Breast epithelium (tissue), 4 donors: ENCODE measurements around the gene HELZ2. TPM values are rescaled to one million over a fixed set of nuclear protein-coding genes. Genes with fewer than 3 reads are reported as not detected.

Experiments
- DNase-seq, 2 donors: peaks; one replicate each; pipeline ENCODE4 v3.0.0-alpha.2; 2019; ENCODE audit warnings: low spot score in 2 of 2
- H3K27ac ChIP-seq, 2 donors: fragments of 200-600 bp; sonication (generic) in 1 of 2; one replicate each; pipeline ENCODE4 v1.5.1; 2016 to 2019; ENCODE audit warnings: mild to moderate bottlenecking in 1 of 2
- H3K27me3 ChIP-seq, 2 donors: fragments of 200-600 bp; sonication (generic) in 1 of 2; one replicate each; pipeline versions ENCODE4 v1.5.1 to v1.6.0; 2017 to 2019; ENCODE audit warnings: control low read depth in 1 of 2, mild to moderate bottlenecking in 1 of 2
- H3K36me3 ChIP-seq: fragments of 200-600 bp; one replicate; pipeline ENCODE4 v1.5.1; 2019
- H3K4me1 ChIP-seq, 2 donors: fragments of 200-600 bp; sonication (generic); one replicate each; pipeline ENCODE4 v1.5.1; 2016 to 2019; ENCODE audit warnings: control low read depth in 1 of 2
- H3K4me3 ChIP-seq, 3 donors: fragments of 200-600 bp; sonication (generic); 1 replicate in 2 of 3; 2 replicates in 1 of 3; pipeline ENCODE4 v1.5.1; 2016 to 2019; ENCODE audit warnings: mild to moderate bottlenecking in 3 of 3, moderate library complexity in 2 of 3
- H3K9me3 ChIP-seq, 2 donors: fragments of 200-600 bp; sonication (generic) in 1 of 2; one replicate each; pipeline ENCODE4 v1.5.1; 2016 to 2019; ENCODE audit warnings: control low read depth in 1 of 2
- CTCF ChIP-seq, 3 donors: fragments of 450-650 bp; IDR thresholded peaks; one replicate each; pipeline ENCODE4 v1.5.1; 2016 to 2017; ENCODE audit warnings: antibody characterized with exemption in 3 of 3, mild to moderate bottlenecking in 3 of 3, moderate library complexity in 3 of 3
- POLR2A ChIP-seq: fragments of 450-650 bp; IDR thresholded peaks from one replicate; pipeline ENCODE4 v1.6.1; 2016; ENCODE audit warnings: antibody characterized with exemption, mild to moderate bottlenecking, moderate library complexity
- POLR2AphosphoS5 ChIP-seq, 3 donors: sonication (generic); formaldehyde crosslinking; IDR thresholded peaks; one replicate each; pipeline ENCODE4 v1.6.1; 2017; ENCODE audit warnings: antibody characterized with exemption in 3 of 3
- intact Hi-C: fragments of 100-400 bp; cut with DNase I; formaldehyde crosslinking; loops from one replicate; pipeline ENCODE4 v1.15.1; 2023; ENCODE audit warnings: low total_unique reads
- total RNA-seq, 3 donors: library from RNA; depleted of rRNA; stranded (reverse); fragments of >200 nt; gene quantifications; one replicate each; pipeline ENCODE4 v1.1.0, GENCODE V29; 2016

Gene HELZ2
- total RNA-seq, 3 donors from 2014 or later, result 9.9 to 22.6 (median 20.3) TPM

GRCh38 chr20:63553933-63554290 is 20.1 kb downstream of the HELZ2 start, which contains the start of gene FNDC11:
Gene FNDC11, plus strand, starts transcription at chr20:63554159. Its CDS starts 1,505 bp downstream, at chr20:63555664.
- no peak for DNase-seq
- intact Hi-C loops, result no loop called here
- H3K36me3 ChIP-seq, result no peaks in the 10 kb centered on the region
- no peaks in the 10 kb centered on the region for H3K9me3 ChIP-seq
- no peaks in the 10 kb centered on the region for H3K27me3 ChIP-seq
- TF ChIP-seq POLR2AphosphoS5 (IDR thresholded peaks at IDR 0.05), result peak in 2 of 3 donors; percentile 3 to 18
- no peak for TF ChIP-seq CTCF (IDR thresholded peaks at IDR 0.05)
- peak within 1 kb of the TSS; percentile 40 to 58 for H3K27ac ChIP-seq
- peaks cover 0 to 5% of the 10 kb centered on the region in 2 donors for H3K4me1 ChIP-seq
- peak within 1 kb of the TSS; percentile 41 to 88 (median 70) for H3K4me3 ChIP-seq

- H3K36me3 ChIP-seq, result no peaks in the 10 kb centered on the region
- peak overlapping the region; percentile 40 to 58 for H3K27ac ChIP-seq
- H3K27me3 ChIP-seq, result peaks cover 0 to 5% of the 10 kb centered on the region in 2 donors
- peaks cover 0 to 5% of the 10 kb centered on the region in 2 donors for H3K4me1 ChIP-seq
- TF ChIP-seq CTCF (IDR thresholded peaks at IDR 0.05) (no peak), POLR2AphosphoS5 (IDR thresholded peaks at IDR 0.05) (peak in 1 of 3 donors; percentile 11), POLR2A (no peak)
- intact Hi-C loops, result no loop called here
- H3K9me3 ChIP-seq, result no peaks in the 10 kb centered on the region
- peak overlapping the region; percentile 41 to 88 (median 70) for H3K4me3 ChIP-seq
- DNase-seq, result peak; percentile 75 to 89
Observed at GRCh38 chr20:63553251-63553932, 20.6 kb downstream of the HELZ2 start.

- H3K27me3 ChIP-seq, result peaks cover 0 to 12% of the 10 kb centered on the region in 2 donors
Observed at GRCh38 chr20:63552481-63553249, 21.4 kb downstream of the HELZ2 start.

GRCh38 chr20:63551068-63551467 is 23.0 kb downstream of the HELZ2 start:
- TF ChIP-seq POLR2AphosphoS5 (IDR thresholded peaks at IDR 0.05), result no peak
- DNase-seq, result no peak
- intact Hi-C loops, result no loop called here
- Histone ChIP-seq H3K27me3 (peaks cover 0 to 20% of the 10 kb centered on the region in 2 donors), H3K4me3 (no peak overlapping the region), H3K36me3 (no peaks in the 10 kb centered on the region), H3K27ac (no peak overlapping the region), H3K9me3 (no peaks in the 10 kb centered on the region), H3K4me1 (peaks cover 0 to 5% of the 10 kb centered on the region in 2 donors)

More at GRCh38 chr20:63552481-63553249, 21.4 kb downstream of the HELZ2 start:
- TF ChIP-seq POLR2A (no peak), CTCF (IDR thresholded peaks at IDR 0.05) (no peak), POLR2AphosphoS5 (IDR thresholded peaks at IDR 0.05) (no peak)
- peak overlapping the region in 1 of 2 donors; percentile 58 for H3K27ac ChIP-seq
- intact Hi-C loops, result no loop called here
- no peak overlapping the region for H3K4me3 ChIP-seq
- H3K9me3 ChIP-seq, result no peaks in the 10 kb centered on the region
- H3K4me1 ChIP-seq, result peaks cover 0 to 5% of the 10 kb centered on the region in 2 donors
- no peaks in the 10 kb centered on the region for H3K36me3 ChIP-seq
- no peak for DNase-seq

GRCh38 chr20:63549679-63550282 is 24.3 kb downstream of the HELZ2 start:
- Histone ChIP-seq H3K27me3 (peaks cover 0 to 25% of the 10 kb centered on the region in 2 donors), H3K27ac (no peak overlapping the region), H3K4me3 (no peak overlapping the region), H3K9me3 (no peaks in the 10 kb centered on the region), H3K36me3 (no peaks in the 10 kb centered on the region), H3K4me1 (peaks cover 0 to 5% of the 10 kb centered on the region in 2 donors)
- intact Hi-C loops, result no loop called here
- DNase-seq, result no peak
- TF ChIP-seq POLR2AphosphoS5 (IDR thresholded peaks at IDR 0.05) (no peak), POLR2A (no peak), CTCF (IDR thresholded peaks at IDR 0.05) (no peak)
